Endothelial cell of umbilical vein (primary cell): Measurements from ENCODE around the gene FTSJ1. TPM values are rescaled to one million over a fixed set of nuclear protein-coding genes. Genes with fewer than 3 reads are reported as not detected.

Experiments
- BruUV-seq: library from RNA; stranded (reverse); fragments of 400-500 nt; replicated peaks from 2 replicates; lab custom pipeline; 2021; lab: Mats Ljungman, UMichigan
- CTCF ChIA-PET: fragments of 300-600, 350-600 bp; sonication (Branson Sonifier 250); formaldehyde crosslinking; loops from one replicate; lab custom pipeline; 2021; ENCODE audit warnings: antibody characterized with exemption, inconsistent platforms; lab: Charles Lee
- POLR2A ChIA-PET: fragments of 300-600, 350-600 bp; sonication (Branson Sonifier 250); formaldehyde crosslinking; loops from one replicate; lab custom pipeline; 2021; ENCODE audit warnings: antibody characterized with exemption, inconsistent platforms; lab: Charles Lee
- DNase-seq: peaks from one replicate; pipeline ENCODE4 v3.0.0-alpha.2; 2011; ENCODE audit warnings: low read depth, low spot score
- FAIRE-seq: peaks from 2 replicates; lab custom pipeline; 2011; peaks lifted over from hg19 to GRCh38; lab: Jason Lieb, UNC
- H2AFZ ChIP-seq: 2 replicates; pipeline ENCODE4 v1.6.0; 2012; ENCODE audit warnings: low read depth, low read length, control low read depth, inconsistent platforms
- H3K27ac ChIP-seq: 2 replicates; pipeline ENCODE4 v1.5.1; 2011; ENCODE audit warnings: low read depth, mild to moderate bottlenecking, control low read depth, low read length, moderate library complexity; ENCODE audit not compliant: insufficient read depth
- H3K27me3 ChIP-seq, 2 experiments: 2 replicates each; pipeline versions ENCODE4 v1.6.0 to v1.6.1; 2011; ENCODE audit warnings: low read length in 2 of 2, mixed read lengths in 1 of 2; ENCODE audit not compliant: control insufficient read depth in 2 of 2, insufficient read depth in 2 of 2
- H3K36me3 ChIP-seq, 2 experiments: 2 replicates in 1 of 2; 3 replicates in 1 of 2; pipeline ENCODE4 v1.5.1; 2011; ENCODE audit warnings: low read length in 2 of 2, mild to moderate bottlenecking in 1 of 2, moderate library complexity in 1 of 2; ENCODE audit not compliant: control insufficient read depth in 2 of 2, insufficient read depth in 2 of 2; ENCODE audit errors: extremely low read depth in 1 of 2
- H3K4me1 ChIP-seq: 3 replicates; pipeline ENCODE4 v1.5.1; 2011; ENCODE audit warnings: mild to moderate bottlenecking, low read length; ENCODE audit not compliant: control insufficient read depth, insufficient read depth; ENCODE audit errors: extremely low read depth
- H3K4me2 ChIP-seq: 2 replicates; pipeline ENCODE4 v1.6.1; 2011; ENCODE audit warnings: low read length, control low read depth, mixed read lengths; ENCODE audit not compliant: insufficient read depth
- H3K4me3 ChIP-seq, 3 experiments: fragments of 200-600 bp in 1 of 3; sonication (generic), shearing (Covaris generic) in 1 of 3; replicated peaks in 1 of 3; 2 replicates each; pipeline ENCODE4 v1.5.1; 2011 to 2016; ENCODE audit warnings: control low read depth in 3 of 3, low read length in 3 of 3, mild to moderate bottlenecking in 2 of 3, inconsistent platforms in 1 of 3, low read depth in 1 of 3, moderate library complexity in 1 of 3; ENCODE audit not compliant: insufficient read depth in 1 of 3
- H3K79me2 ChIP-seq: 2 replicates; pipeline ENCODE4 v1.6.0; 2012; ENCODE audit warnings: low read length, inconsistent platforms; ENCODE audit not compliant: control insufficient read depth, insufficient read depth
- H3K9ac ChIP-seq: replicated peaks from 2 replicates; pipeline ENCODE3; 2011; ENCODE audit warnings: low read length, control low read depth; ENCODE audit not compliant: insufficient read depth; ENCODE audit errors: extremely low read depth
- H3K9me1 ChIP-seq: replicated peaks from 3 replicates; pipeline ENCODE4 v1.6.0; 2011; ENCODE audit warnings: mild to moderate bottlenecking, low read length; ENCODE audit not compliant: control insufficient read depth, insufficient read depth; ENCODE audit errors: extremely low read depth
- H3K9me3 ChIP-seq: replicated peaks from 2 replicates; pipeline ENCODE4 v1.5.1; 2012; ENCODE audit warnings: low read length, inconsistent platforms; ENCODE audit not compliant: control insufficient read depth, insufficient read depth
- H4K20me1 ChIP-seq: replicated peaks from 2 replicates; pipeline ENCODE3; 2011; ENCODE audit warnings: mild to moderate bottlenecking, low read length; ENCODE audit not compliant: control insufficient read depth, insufficient read depth; ENCODE audit errors: extremely low read depth
- EZH2 ChIP-seq: IDR thresholded peaks from 2 replicates; pipeline ENCODE4 v1.6.1; 2012; ENCODE audit warnings: borderline replicate concordance, low read depth, mild to moderate bottlenecking, moderate library complexity, low read length, inconsistent platforms; ENCODE audit not compliant: severe bottlenecking
- FOS ChIP-seq: IDR thresholded peaks from 2 replicates; pipeline ENCODE4 v1.6.1; 2011; ENCODE audit warnings: mild to moderate bottlenecking, low read length, moderate library complexity, borderline replicate concordance; ENCODE audit not compliant: insufficient read depth
- GATA2 ChIP-seq: IDR thresholded peaks from 2 replicates; pipeline ENCODE4 v1.7.0; 2011; ENCODE audit warnings: low read depth, mild to moderate bottlenecking, moderate library complexity, mixed read lengths, low read length; ENCODE audit not compliant: insufficient read length, insufficient read depth
- JUN ChIP-seq: IDR thresholded peaks from 2 replicates; pipeline ENCODE4 v1.6.1; 2011; ENCODE audit warnings: borderline replicate concordance, low read depth; ENCODE audit not compliant: insufficient read length, insufficient read depth
- MYC ChIP-seq: IDR thresholded peaks from one replicate; pipeline ENCODE4 v1.6.1; 2011; ENCODE audit warnings: mild to moderate bottlenecking, low read depth, low read length
- POLR2A ChIP-seq: IDR thresholded peaks from 2 replicates; pipeline ENCODE4 v1.6.1; 2012; ENCODE audit warnings: low read depth, mild to moderate bottlenecking, control low read depth, low read length
- POLR2AphosphoS5 ChIP-seq: IDR thresholded peaks from 2 replicates; pipeline ENCODE4 v1.6.1; 2012; ENCODE audit warnings: low read depth, mild to moderate bottlenecking, control low read depth, low read length, moderate library complexity; ENCODE audit not compliant: insufficient read depth
- dilution Hi-C: fragments of 300-500 bp; cut with MboI; formaldehyde crosslinking; loops from one replicate; pipeline ENCODE4 v1.15.0; 2019; ENCODE audit warnings: low sequenced_read_pairs; ENCODE audit not compliant: extremely low pct_ligation_motif_present
- intact Hi-C: fragments of 100-400 bp; cut with micrococcal nuclease; formaldehyde crosslinking; loops from one replicate; pipeline ENCODE4 v1.10.0; 2022
- polyA plus RNA-seq, 4 experiments: library from polyadenylated mRNA; depleted of rRNA in 3 of 4; stranded (reverse) in 3 of 4; unstranded in 1 of 4; fragments of >200 nt; gene quantifications; 2 replicates each; pipeline versions ENCODE4 v1.2.1 to v1.2.3, GENCODE V29; 2011 to 2012; ENCODE audit warnings: missing spikeins in 1 of 4
- total RNA-seq: library from RNA; stranded (reverse); gene quantifications from 2 replicates; pipeline ENCODE4 v1.2.3, GENCODE V29; 2021
- TF ChIP-seq, protein P1 (sequence below), 2 donors: IDR thresholded peaks; 1 replicate in 1 of 2; 2 replicates in 1 of 2; pipeline ENCODE4 v1.5.1; 2011; ENCODE audit warnings: low read length in 2 of 2, mild to moderate bottlenecking in 2 of 2, moderate library complexity in 2 of 2, control low read depth in 1 of 2, inconsistent platforms in 1 of 2, low read depth in 1 of 2; ENCODE audit not compliant: insufficient read depth in 1 of 2; ENCODE audit errors: extremely low read depth in 1 of 2
- TF ChIP-seq, protein P2 (sequence below): IDR thresholded peaks from 2 replicates; pipeline ENCODE4 v1.6.1; 2011; ENCODE audit not compliant: insufficient read depth, insufficient read length

The FTSJ1 gene
- total and polyA plus RNA-seq, 2 donors (not counting 3 experiments of a cell fraction or from before 2014, with no cell fraction given): 59.9 to 63.9 TPM

DNA sequence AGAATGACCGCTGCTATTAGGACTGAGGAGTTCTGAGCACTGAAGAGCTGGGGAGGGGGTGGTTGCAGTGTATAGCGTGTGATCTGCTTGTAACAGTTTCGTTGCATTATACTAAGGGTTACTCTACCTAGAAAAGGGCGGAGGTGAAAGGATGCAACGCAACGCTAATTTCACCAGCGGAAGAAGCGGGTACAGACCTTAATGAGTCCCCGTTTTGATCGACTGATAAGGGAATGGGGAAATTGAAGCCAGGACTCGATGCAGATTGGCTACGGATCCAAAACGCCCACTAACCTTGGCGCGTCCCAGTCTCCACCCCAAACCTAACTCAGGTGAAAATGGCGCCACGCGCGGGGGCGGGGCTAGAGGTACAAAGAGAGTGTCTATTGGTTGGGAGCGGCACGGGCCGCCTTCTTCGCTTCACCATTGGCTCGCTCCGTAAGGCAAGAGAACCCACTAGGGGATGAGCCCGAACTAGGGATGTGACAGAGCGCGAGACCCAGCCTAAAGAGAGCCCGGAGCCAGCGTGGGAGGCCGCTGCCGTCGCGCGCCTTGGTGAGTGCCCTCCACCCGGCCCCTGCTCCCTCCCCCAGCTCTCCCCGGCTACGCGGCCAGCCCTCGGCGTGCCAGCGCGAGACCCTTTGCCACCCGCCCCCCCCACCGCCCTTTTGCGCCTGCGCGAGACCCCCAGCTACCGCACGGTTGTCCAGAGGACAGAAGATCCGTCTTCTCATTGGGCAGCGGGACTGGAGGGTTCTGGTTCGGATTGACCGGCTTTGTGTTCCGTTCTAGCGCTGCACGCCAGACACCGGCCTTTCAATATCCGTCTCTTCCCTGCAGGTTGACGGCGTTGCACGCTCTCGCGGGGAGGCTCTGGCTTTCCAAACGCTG is 45.6 kb downstream of the FTSJ1 start, which contains the start of gene EBP:
Gene EBP, plus strand, starts transcription at position 456 of the 891 bp plus-strand sequence. CDS start 1,964 bp downstream, outside the sequence.
- no TSS peak for BruUV-seq
- no peaks in the 10 kb centered on the region for H3K36me3 ChIP-seq
- H2AFZ ChIP-seq: peak within 1 kb of the TSS; percentile 74
- H3K27ac ChIP-seq: peak within 1 kb of the TSS; percentile 10
- H4K20me1 ChIP-seq: no peaks in the 10 kb centered on the region
- intact Hi-C loops: loop anchor here (5.0 kb wide), 2 partner anchors 44 to 71 kb away; partner anchors contain the start of gene FTSJ1
- ChIA-PET CTCF (interaction anchor here (1.1 to 1.5 kb wide), 2 partner anchors 18 to 53 kb away, joined by 3 to 5 read pairs; partner anchors contain the start of gene TBC1D25), POLR2A (interaction anchor here (0.7 kb wide), 1 partner anchor 18 kb away, joined by 4 read pairs; no protein-coding TSS in a partner anchor)
- peak within 1 kb of the TSS; percentile 45 to 69 (median 65) for H3K4me3 ChIP-seq
- dilution Hi-C loops: no loop called here
- H3K9ac ChIP-seq: peak within 1 kb of the TSS; percentile 65
- H3K4me1 ChIP-seq: peaks cover 2% of the 10 kb centered on the region
- H3K27me3 ChIP-seq: no peaks in the 10 kb centered on the region
- peak; percentile 99 for FAIRE-seq
- TF ChIP-seq, protein P1, sequence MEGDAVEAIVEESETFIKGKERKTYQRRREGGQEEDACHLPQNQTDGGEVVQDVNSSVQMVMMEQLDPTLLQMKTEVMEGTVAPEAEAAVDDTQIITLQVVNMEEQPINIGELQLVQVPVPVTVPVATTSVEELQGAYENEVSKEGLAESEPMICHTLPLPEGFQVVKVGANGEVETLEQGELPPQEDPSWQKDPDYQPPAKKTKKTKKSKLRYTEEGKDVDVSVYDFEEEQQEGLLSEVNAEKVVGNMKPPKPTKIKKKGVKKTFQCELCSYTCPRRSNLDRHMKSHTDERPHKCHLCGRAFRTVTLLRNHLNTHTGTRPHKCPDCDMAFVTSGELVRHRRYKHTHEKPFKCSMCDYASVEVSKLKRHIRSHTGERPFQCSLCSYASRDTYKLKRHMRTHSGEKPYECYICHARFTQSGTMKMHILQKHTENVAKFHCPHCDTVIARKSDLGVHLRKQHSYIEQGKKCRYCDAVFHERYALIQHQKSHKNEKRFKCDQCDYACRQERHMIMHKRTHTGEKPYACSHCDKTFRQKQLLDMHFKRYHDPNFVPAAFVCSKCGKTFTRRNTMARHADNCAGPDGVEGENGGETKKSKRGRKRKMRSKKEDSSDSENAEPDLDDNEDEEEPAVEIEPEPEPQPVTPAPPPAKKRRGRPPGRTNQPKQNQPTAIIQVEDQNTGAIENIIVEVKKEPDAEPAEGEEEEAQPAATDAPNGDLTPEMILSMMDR (IDR thresholded peaks at IDR 0.05; ENCODE audit: extremely low read depth in 1 of 2, insufficient read depth in 1 of 2, low read depth in 1 of 2, low read length in 2 of 2): no peak
- TF ChIP-seq EZH2 (no peak), FOS (no peak), GATA2 (peak; percentile 60), POLR2AphosphoS5 (peak; percentile 74), JUN (no peak), MYC (no peak), POLR2A (peak; percentile 71)
- TF ChIP-seq, protein P2, sequence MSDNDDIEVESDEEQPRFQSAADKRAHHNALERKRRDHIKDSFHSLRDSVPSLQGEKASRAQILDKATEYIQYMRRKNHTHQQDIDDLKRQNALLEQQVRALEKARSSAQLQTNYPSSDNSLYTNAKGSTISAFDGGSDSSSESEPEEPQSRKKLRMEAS: no peak
- H3K9me1 ChIP-seq: no peaks in the 10 kb centered on the region
- peak within 1 kb of the TSS; percentile 69 for H3K4me2 ChIP-seq
- peaks cover 13% of the 10 kb centered on the region for H3K79me2 ChIP-seq
- DNase-seq: peak; percentile 83
- H3K9me3 ChIP-seq: no peaks in the 10 kb centered on the region
